Liver (tissue), 3 donors: ENCODE results near the gene EEA1.

Source experiments
- CTCF ChIP-seq: fragments of 150-350 bp; IDR thresholded peaks from 2 replicates; pipeline ENCODE4 v1.5.1; 2017; ENCODE audit warnings: improper control_type of control experiment, low read depth, low read length; ENCODE audit not compliant: missing input control
- GABPA ChIP-seq, 2 donors: IDR thresholded peaks in 1 of 2; conservative IDR thresholded peaks in 1 of 2; 2 replicates each; pipeline ENCODE4 v1.6.1; 2016; ENCODE audit warnings: antibody characterized with exemption in 2 of 2, mild to moderate bottlenecking in 1 of 2, moderate library complexity in 1 of 2
- JUND ChIP-seq, 2 donors: IDR thresholded peaks; 2 replicates each; pipeline ENCODE4 v1.6.1; 2016; ENCODE audit warnings: antibody characterized with exemption in 2 of 2
- RAD21 ChIP-seq, 2 donors: IDR thresholded peaks; 2 replicates each; pipeline ENCODE4 v1.6.1; 2016; ENCODE audit warnings: antibody characterized with exemption in 2 of 2, mild to moderate bottlenecking in 2 of 2
- REST ChIP-seq: IDR thresholded peaks from 2 replicates; pipeline ENCODE4 v1.6.1; 2016; ENCODE audit warnings: antibody characterized with exemption, mild to moderate bottlenecking
- RXRA ChIP-seq, 2 donors: IDR thresholded peaks; 2 replicates each; pipeline ENCODE4 v1.6.1; 2017 to 2018; ENCODE audit warnings: antibody characterized with exemption in 2 of 2, mild to moderate bottlenecking in 1 of 2
- TAF1 ChIP-seq: conservative IDR thresholded peaks from 2 replicates; pipeline ENCODE4 v1.6.1; 2016; ENCODE audit warnings: antibody characterized with exemption, mild to moderate bottlenecking
- TF ChIP-seq, protein P1 (sequence below): IDR thresholded peaks from 2 replicates; pipeline ENCODE4 v1.6.1; 2016; ENCODE audit warnings: antibody characterized with exemption
- donor health status: healthy.
- donor health status: healthy.

GRCh38 chr12:92928962-92929915 is at the start of gene EEA1:
- TF ChIP-seq JUND (IDR thresholded peaks at IDR 0.05) (no peak), CTCF (no peak), RXRA (IDR thresholded peaks at IDR 0.05) (peak; percentile 5 to 15), GABPA (IDR thresholded peaks at IDR 0.05 in 1 of 2, conservative IDR thresholded peaks at IDR 0.05 in 1 of 2) (peak in 1 of 2 donors; percentile 79), TAF1 (peak; percentile 74), RAD21 (IDR thresholded peaks at IDR 0.05) (peak in 1 of 2 donors; percentile 5), REST (peak; percentile 77)
- TF ChIP-seq, protein P1, sequence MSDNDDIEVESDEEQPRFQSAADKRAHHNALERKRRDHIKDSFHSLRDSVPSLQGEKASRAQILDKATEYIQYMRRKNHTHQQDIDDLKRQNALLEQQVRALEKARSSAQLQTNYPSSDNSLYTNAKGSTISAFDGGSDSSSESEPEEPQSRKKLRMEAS = peak; percentile 60
